ENCODE results near the gene SLC9A9. TPM values are rescaled to one million over a fixed set of nuclear protein-coding genes. Genes with fewer than 3 reads are reported as not detected.

Gene SLC9A9
- total RNA-seq, 6 experiments from 2014 or later, result 0.10 to 0.55 (median 0.33) TPM; not detected in 2

GRCh38 chr3:143291836-143292447 lies 556.3 kb downstream of the SLC9A9 start:
- DNase-seq, result no peak
- no peaks in the 10 kb centered on the region for H3K9me3 Mint-ChIP-seq
- H3K4me3 Mint-ChIP-seq, result no peak overlapping the region
- TF ChIP-seq CTCF (IDR thresholded peaks at IDR 0.05), result no peak
- no peaks in the 10 kb centered on the region; the same call in 1 of the 2 replicates for H3K4me1 Mint-ChIP-seq (ENCODE audit: low read depth)
- H3K27ac Mint-ChIP-seq, result no peak overlapping the region
- H3K36me3 Mint-ChIP-seq (ENCODE audit: low read depth), result no peaks in the 10 kb centered on the region
- H3K27me3 Mint-ChIP-seq (ENCODE audit: insufficient read depth), result peaks cover 2% of the 10 kb centered on the region; the same call in 1 of the 2 replicates

- Mint-ChIP-seq H3K4me1 (ENCODE audit: low read depth) (peaks cover 2% of the 10 kb centered on the region; the same call in 1 of the 2 replicates), H3K27me3 (ENCODE audit: insufficient read depth) (peaks cover 2% of the 10 kb centered on the region; the same call in 1 of the 2 replicates), H3K4me3 (peak overlapping the region; percentile 18; the same call in 1 of the 2 replicates), H3K27ac (no peak overlapping the region), H3K9me3 (no peaks in the 10 kb centered on the region), H3K36me3 (ENCODE audit: low read depth) (no peaks in the 10 kb centered on the region)
- no peak for TF ChIP-seq CTCF (IDR thresholded peaks at IDR 0.05)
- DNase-seq, result no peak
These were observed 559.3 kb downstream of the SLC9A9 start for GRCh38 chr3:143288944-143289343.

GRCh38 chr3:143287403-143287802 lies 560.9 kb downstream of the SLC9A9 start:
- peaks cover 7% of the 10 kb centered on the region; the same call in 1 of the 2 replicates for H3K4me1 Mint-ChIP-seq (ENCODE audit: low read depth)

GRCh38 chr3:143286392-143287010 lies 561.8 kb downstream of the SLC9A9 start:
- H3K36me3 Mint-ChIP-seq (ENCODE audit: low read depth), result no peaks in the 10 kb centered on the region
- H3K27me3 Mint-ChIP-seq (ENCODE audit: insufficient read depth), result peaks cover 2% of the 10 kb centered on the region
- no peaks in the 10 kb centered on the region for H3K9me3 Mint-ChIP-seq
- DNase-seq, result no peak
- no peak for TF ChIP-seq CTCF (IDR thresholded peaks at IDR 0.05)
- H3K4me3 Mint-ChIP-seq, result no peak overlapping the region
- H3K27ac Mint-ChIP-seq, result no peak overlapping the region
- peaks cover 7% of the 10 kb centered on the region; the same call in 1 of the 2 replicates for H3K4me1 Mint-ChIP-seq (ENCODE audit: low read depth)

More at GRCh38 chr3:143287403-143287802, 560.9 kb downstream of the SLC9A9 start:
- Mint-ChIP-seq H3K4me3 (no peak overlapping the region), H3K36me3 (ENCODE audit: low read depth) (no peaks in the 10 kb centered on the region), H3K27ac (no peak overlapping the region), H3K9me3 (no peaks in the 10 kb centered on the region), H3K27me3 (ENCODE audit: insufficient read depth) (peaks cover 2% of the 10 kb centered on the region)
- no peak for DNase-seq
- no peak for TF ChIP-seq CTCF (IDR thresholded peaks at IDR 0.05)

- no peak for TF ChIP-seq CTCF (IDR thresholded peaks at IDR 0.05)
- Mint-ChIP-seq H3K27ac (no peak overlapping the region), H3K4me1 (ENCODE audit: low read depth) (peaks cover 7% of the 10 kb centered on the region; the same call in 1 of the 2 replicates), H3K36me3 (ENCODE audit: low read depth) (no peaks in the 10 kb centered on the region), H3K9me3 (no peaks in the 10 kb centered on the region), H3K4me3 (no peak overlapping the region), H3K27me3 (ENCODE audit: insufficient read depth) (no peaks in the 10 kb centered on the region; the same call in none of the 2 replicates)
- no peak for DNase-seq
These were observed 564.7 kb downstream of the SLC9A9 start for GRCh38 chr3:143283432-143284128.
